ENCODE results near the gene VSIR.

GRCh38 chr10:71715026-71715425, 58.3 kb downstream of the VSIR start:
- TF ChIP-seq CTCF (IDR thresholded peaks at IDR 0.05) (no peak), POLR2A (IDR thresholded peaks at IDR 0.05) (no peak)

All from heart left ventricle (tissue), 13 donors.